GM12878 (cell line): ENCODE data around the gene TMEM144. TPM values are rescaled to one million over a fixed set of nuclear protein-coding genes. Genes with fewer than 3 reads are reported as not detected.

Experiments
- ATAC-seq: fragments of 200-7000 bp; cut with Tn5 transposase; 3 replicates; pipeline ENCODE4 v1.9.1; 2020; ENCODE audit warnings: mild to moderate bottlenecking, moderate library complexity
- BruUV-seq: library from RNA; stranded (reverse); fragments of 400-500 nt; replicated peaks from 2 replicates; lab custom pipeline; 2021; lab: Mats Ljungman, UMichigan
- CTCF ChIA-PET: fragments of 300-600 bp; sonication (Branson Sonifier 250); formaldehyde crosslinking; extraction: SDS; loops from one replicate; lab custom pipeline; 2021; ENCODE audit warnings: inconsistent platforms; lab: Yijun Ruan, JAX
- POLR2A ChIA-PET: fragments of 350-600 bp; formaldehyde crosslinking; extraction: SDS; loops from one replicate; lab custom pipeline; 2021; ENCODE audit warnings: inconsistent platforms; lab: Charles Lee
- RAD21 ChIA-PET: fragments of 300-600 bp; sonication (Branson Sonifier 250); formaldehyde crosslinking; loops from one replicate; lab custom pipeline; 2023; ENCODE audit warnings: antibody characterized with exemption; ENCODE audit not compliant: unreplicated experiment; lab: Charles Lee
- SMC1A ChIA-PET: fragments of 300-600 bp; sonication (Branson Sonifier 250); formaldehyde crosslinking; loops from one replicate; lab custom pipeline; 2023; ENCODE audit not compliant: unreplicated experiment, uncharacterized antibody; lab: Charles Lee
- DNase-seq: peaks from one replicate; pipeline ENCODE4 v3.0.0-alpha.2; 2011; ENCODE audit warnings: low read depth, low spot score
- FAIRE-seq: peaks from 3 replicates; lab custom pipeline; 2011; peaks lifted over from hg19 to GRCh38; lab: Jason Lieb, UNC
- H2AFZ ChIP-seq: 2 replicates; pipeline ENCODE4 v1.6.0; 2011; ENCODE audit warnings: low read depth, low read length, control low read depth; ENCODE audit not compliant: control insufficient read depth
- H3K27ac ChIP-seq: 2 replicates; pipeline ENCODE4 v1.5.1; 2011; ENCODE audit warnings: control low read depth; ENCODE audit not compliant: control insufficient read depth, insufficient read depth
- H3K27me3 ChIP-seq, 2 experiments: replicated peaks in 1 of 2; 2 replicates each; pipeline versions ENCODE4 v1.6.0 to v1.6.1; 2011; ENCODE audit warnings: low read length in 1 of 2; ENCODE audit not compliant: control insufficient read depth in 2 of 2, insufficient read depth in 2 of 2
- H3K36me3 ChIP-seq, 2 experiments: 2 replicates each; pipeline ENCODE4 v1.5.1; 2011; ENCODE audit warnings: low read length in 1 of 2; ENCODE audit not compliant: control insufficient read depth in 2 of 2, insufficient read depth in 2 of 2
- H3K4me1 ChIP-seq: 2 replicates; pipeline ENCODE4 v1.6.1; 2011; ENCODE audit warnings: mild to moderate bottlenecking, low read length, moderate library complexity, mixed read lengths; ENCODE audit not compliant: control insufficient read depth, insufficient read depth
- H3K4me2 ChIP-seq: 2 replicates; pipeline ENCODE4 v1.6.0; 2011; ENCODE audit warnings: control low read depth; ENCODE audit not compliant: control insufficient read depth, insufficient read depth
- H3K4me3 ChIP-seq: fragments of 200-600 bp; sonication (generic); 2 replicates; pipeline ENCODE4 v1.5.1; 2016
- H3K79me2 ChIP-seq: 2 replicates; pipeline ENCODE4 v1.6.0; 2011; ENCODE audit warnings: low read length; ENCODE audit not compliant: control insufficient read depth, insufficient read depth
- H3K9ac ChIP-seq: 2 replicates; pipeline ENCODE4 v1.8.0; 2011; ENCODE audit warnings: low read length, control low read depth, mixed read lengths; ENCODE audit not compliant: control insufficient read depth, insufficient read depth
- H3K9me3 ChIP-seq: replicated peaks from 3 replicates; pipeline ENCODE4 v1.5.1; 2011; ENCODE audit warnings: mild to moderate bottlenecking, low read length; ENCODE audit not compliant: control insufficient read depth, insufficient read depth
- H4K20me1 ChIP-seq: 2 replicates; pipeline ENCODE4 v1.6.0; 2011; ENCODE audit not compliant: control insufficient read depth, insufficient read depth
- KLF5 ChIP-seq: fragments of 450-650 bp; IDR thresholded peaks from 2 replicates; pipeline ENCODE4 v1.6.1; 2014; ENCODE audit warnings: mild to moderate bottlenecking; ENCODE audit not compliant: partially characterized antibody
- NRF1 ChIP-seq: conservative IDR thresholded peaks from 2 replicates; pipeline ENCODE4 v1.6.1; 2011; ENCODE audit warnings: mild to moderate bottlenecking, low read depth, low read length, improper control_type of control experiment
- RBBP5 ChIP-seq: fragments of 200-600 bp; sonication (generic); conservative IDR thresholded peaks from 2 replicates; pipeline ENCODE4 v1.6.1; 2016
- WGBS: methylation state at CpG from one replicate; pipeline ENCODE4 v1.1.6; 2016; ENCODE audit warnings: low lambda C conversion rate; ENCODE audit not compliant: insufficient replicate concordance, insufficient coverage; ENCODE audit errors: missing lambda C conversion rate; 5-methylcytosine and 5-hydroxymethylcytosine counted together
- in situ Hi-C: fragments of 300-500 bp; cut with MboI; formaldehyde crosslinking; loops from 9 replicates; pipeline ENCODE4 v1.14.3; 2018; ENCODE audit warnings: mixed read lengths
- intact Hi-C: fragments of 100-400 bp; cut with micrococcal nuclease; formaldehyde crosslinking; loops from one replicate; pipeline ENCODE4 v1.14.2; 2022; ENCODE audit not compliant: unreplicated experiment
- polyA plus RNA-seq, 11 experiments: library from polyadenylated mRNA; depleted of rRNA in 4 of 11; unstranded in 6 of 11; stranded (reverse) in 5 of 11; fragments of >200 nt; fragmentation: Nextera tagmentation in 4 of 11; fragmentation: Illumina TruSeq in 1 of 11; extraction: Ambion mirVana in 4 of 11; extraction: Trizol in 1 of 11; gene quantifications; 1 replicate in 1 of 11; 2 replicates in 10 of 11; pipeline versions ENCODE4 v1.2.1 to v1.2.3, GENCODE V29; 2011 to 2016; ENCODE audit warnings: inconsistent platforms in 2 of 11, missing spikeins in 2 of 11, low read depth in 1 of 11
- total RNA-seq, 4 experiments: library from RNA; depleted of rRNA in 3 of 4; stranded (reverse); fragments of >200 nt in 3 of 4; fragmentation: Illumina TruSeq in 1 of 4; extraction: Trizol in 1 of 4; gene quantifications; 2 replicates each; pipeline versions ENCODE4 v1.2.1 to v1.2.3, GENCODE V29; 2013 to 2021
- TF ChIP-seq, protein P1 (sequence below): fragments of 450-650 bp; IDR thresholded peaks from 2 replicates; pipeline ENCODE4 v1.6.1; 2017; ENCODE audit warnings: antibody characterized with exemption, mild to moderate bottlenecking, moderate library complexity
- TF ChIP-seq, protein P2 (sequence below): IDR thresholded peaks from 2 replicates; pipeline ENCODE4 v1.6.1; 2011; ENCODE audit warnings: low read depth, mild to moderate bottlenecking, low read length, moderate library complexity, borderline replicate concordance; ENCODE audit errors: extremely low read depth
- TF ChIP-seq, protein P3 (sequence below): IDR thresholded peaks from 2 replicates; pipeline ENCODE4 v1.6.1; 2012; ENCODE audit warnings: low read length, inconsistent platforms

The TMEM144 gene
- total and polyA plus RNA-seq, 10 of the 15 experiments (the other 5 are each of a cell fraction or from before 2014, with no cell fraction given) = 0.08 to 1.8 (median 1.4) TPM

DNA sequence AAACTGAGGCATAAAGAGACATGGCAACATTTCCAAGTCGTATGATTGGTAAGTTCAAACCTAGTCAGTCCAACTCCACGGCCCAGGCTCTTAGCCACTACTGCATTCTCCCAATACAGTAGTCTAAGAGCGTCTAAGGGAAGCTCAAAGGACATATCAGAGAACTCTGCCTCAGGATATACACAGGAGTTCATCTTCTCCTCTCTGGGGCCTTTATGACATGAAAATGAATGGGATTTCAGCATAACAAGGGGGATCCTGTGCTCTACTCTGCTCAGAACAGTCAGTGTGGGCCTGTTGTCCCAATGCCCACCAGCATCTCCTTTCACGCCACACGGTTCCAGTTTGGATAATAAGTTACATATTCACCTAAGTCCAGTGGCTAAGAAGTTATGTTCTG is 41.7 kb upstream of the TMEM144 start:
- H3K36me3 ChIP-seq = no peaks in the 10 kb centered on the region
- no TSS peak for BruUV-seq
- 10% methylated on average over 5 of the region's 5 CpGs for WGBS
- DNase-seq (no peak), ATAC-seq (no peak), FAIRE-seq (no peak)
- no peaks in the 10 kb centered on the region for H3K79me2 ChIP-seq
- no peak overlapping the region for H3K4me3 ChIP-seq
- RAD21 ChIA-PET = interaction anchor here (1.3 kb wide), 1 partner anchor 175 kb away, joined by 3 read pairs; no protein-coding TSS in a partner anchor
- POLR2A ChIA-PET = no interaction called here
- no peak overlapping the region for H3K4me2 ChIP-seq
- H2AFZ ChIP-seq = no peak overlapping the region
- peaks cover 0 to 4% of the 10 kb centered on the region in 2 experiments; a peak in 2 of 4 replicates for H3K27me3 ChIP-seq
- intact Hi-C loops = no loop called here
- no peak overlapping the region for H3K9ac ChIP-seq
- CTCF ChIA-PET = interaction anchor here (0.9 kb wide), 1 partner anchor 104 kb away, joined by 3 read pairs; no protein-coding TSS in a partner anchor
- no peak overlapping the region for H3K27ac ChIP-seq
- TF ChIP-seq, protein P1, sequence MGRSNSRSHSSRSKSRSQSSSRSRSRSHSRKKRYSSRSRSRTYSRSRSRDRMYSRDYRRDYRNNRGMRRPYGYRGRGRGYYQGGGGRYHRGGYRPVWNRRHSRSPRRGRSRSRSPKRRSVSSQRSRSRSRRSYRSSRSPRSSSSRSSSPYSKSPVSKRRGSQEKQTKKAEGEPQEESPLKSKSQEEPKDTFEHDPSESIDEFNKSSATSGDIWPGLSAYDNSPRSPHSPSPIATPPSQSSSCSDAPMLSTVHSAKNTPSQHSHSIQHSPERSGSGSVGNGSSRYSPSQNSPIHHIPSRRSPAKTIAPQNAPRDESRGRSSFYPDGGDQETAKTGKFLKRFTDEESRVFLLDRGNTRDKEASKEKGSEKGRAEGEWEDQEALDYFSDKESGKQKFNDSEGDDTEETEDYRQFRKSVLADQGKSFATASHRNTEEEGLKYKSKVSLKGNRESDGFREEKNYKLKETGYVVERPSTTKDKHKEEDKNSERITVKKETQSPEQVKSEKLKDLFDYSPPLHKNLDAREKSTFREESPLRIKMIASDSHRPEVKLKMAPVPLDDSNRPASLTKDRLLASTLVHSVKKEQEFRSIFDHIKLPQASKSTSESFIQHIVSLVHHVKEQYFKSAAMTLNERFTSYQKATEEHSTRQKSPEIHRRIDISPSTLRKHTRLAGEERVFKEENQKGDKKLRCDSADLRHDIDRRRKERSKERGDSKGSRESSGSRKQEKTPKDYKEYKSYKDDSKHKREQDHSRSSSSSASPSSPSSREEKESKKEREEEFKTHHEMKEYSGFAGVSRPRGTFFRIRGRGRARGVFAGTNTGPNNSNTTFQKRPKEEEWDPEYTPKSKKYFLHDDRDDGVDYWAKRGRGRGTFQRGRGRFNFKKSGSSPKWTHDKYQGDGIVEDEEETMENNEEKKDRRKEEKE = no peak
- TF ChIP-seq KLF5 (no peak), RBBP5 (no peak), NRF1 (no peak)
- TF ChIP-seq, protein P2, sequence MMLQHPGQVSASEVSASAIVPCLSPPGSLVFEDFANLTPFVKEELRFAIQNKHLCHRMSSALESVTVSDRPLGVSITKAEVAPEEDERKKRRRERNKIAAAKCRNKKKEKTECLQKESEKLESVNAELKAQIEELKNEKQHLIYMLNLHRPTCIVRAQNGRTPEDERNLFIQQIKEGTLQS = no peak
- TF ChIP-seq, protein P3, sequence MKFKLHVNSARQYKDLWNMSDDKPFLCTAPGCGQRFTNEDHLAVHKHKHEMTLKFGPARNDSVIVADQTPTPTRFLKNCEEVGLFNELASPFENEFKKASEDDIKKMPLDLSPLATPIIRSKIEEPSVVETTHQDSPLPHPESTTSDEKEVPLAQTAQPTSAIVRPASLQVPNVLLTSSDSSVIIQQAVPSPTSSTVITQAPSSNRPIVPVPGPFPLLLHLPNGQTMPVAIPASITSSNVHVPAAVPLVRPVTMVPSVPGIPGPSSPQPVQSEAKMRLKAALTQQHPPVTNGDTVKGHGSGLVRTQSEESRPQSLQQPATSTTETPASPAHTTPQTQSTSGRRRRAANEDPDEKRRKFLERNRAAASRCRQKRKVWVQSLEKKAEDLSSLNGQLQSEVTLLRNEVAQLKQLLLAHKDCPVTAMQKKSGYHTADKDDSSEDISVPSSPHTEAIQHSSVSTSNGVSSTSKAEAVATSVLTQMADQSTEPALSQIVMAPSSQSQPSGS = no peak
- TF ChIP-seq, all 136 proteins: peak for 0
- Histone ChIP-seq H4K20me1 (no peaks in the 10 kb centered on the region), H3K4me1 (no peaks in the 10 kb centered on the region), H3K9me3 (no peaks in the 10 kb centered on the region)
- in situ Hi-C loops = no loop called here
- SMC1A ChIA-PET = no interaction called here
